ENCODE results near the gene AATF.

GRCh38 chr17:36907407-36907806 lies 41.3 kb upstream of the AATF start:
- TF ChIP-seq YY1 (IDR thresholded peaks at IDR 0.05; ENCODE audit: insufficient read depth, insufficient read length) (no peak), ZNF274 (IDR thresholded peaks at IDR 0.05; ENCODE audit: low read depth, low read length) (no peak)
